H7 (cell line): Measurements from ENCODE around the gene CACHD1. TPM values are rescaled to one million over a fixed set of nuclear protein-coding genes. Genes with fewer than 3 reads are reported as not detected.

Experiments
- DNase-seq: peaks from one replicate; pipeline ENCODE4 v3.0.0; 2012
- H3K27me3 ChIP-seq: 2 replicates; pipeline ENCODE4 v1.6.0; 2011; ENCODE audit warnings: mild to moderate bottlenecking, low read length; ENCODE audit not compliant: control insufficient read depth, insufficient read depth
- H3K36me3 ChIP-seq: replicated peaks from 2 replicates; pipeline ENCODE4 v1.5.1; 2011; ENCODE audit warnings: low read length; ENCODE audit not compliant: control insufficient read depth, insufficient read depth
- H3K4me3 ChIP-seq: 2 replicates; pipeline ENCODE4 v1.5.1; 2011; ENCODE audit warnings: low read depth, mild to moderate bottlenecking, control low read depth, low read length, moderate library complexity; ENCODE audit not compliant: insufficient read depth
- total RNA-seq: library from RNA; depleted of rRNA; stranded (reverse); fragments of >200 nt; shearing (Covaris generic); gene quantifications from 2 replicates; pipeline ENCODE4 v1.2.3, GENCODE V29; 2014

The CACHD1 gene
- total RNA-seq, 1 experiment from 2014 or later = 53.5 TPM

GRCh38 chr1:64659478-64660138 lies 189.7 kb downstream of the CACHD1 start:
- peaks cover 12% of the 10 kb centered on the region for H3K36me3 ChIP-seq
- H3K4me3 ChIP-seq = no peak overlapping the region
- no peaks in the 10 kb centered on the region for H3K27me3 ChIP-seq
- DNase-seq = no peak

DNA sequence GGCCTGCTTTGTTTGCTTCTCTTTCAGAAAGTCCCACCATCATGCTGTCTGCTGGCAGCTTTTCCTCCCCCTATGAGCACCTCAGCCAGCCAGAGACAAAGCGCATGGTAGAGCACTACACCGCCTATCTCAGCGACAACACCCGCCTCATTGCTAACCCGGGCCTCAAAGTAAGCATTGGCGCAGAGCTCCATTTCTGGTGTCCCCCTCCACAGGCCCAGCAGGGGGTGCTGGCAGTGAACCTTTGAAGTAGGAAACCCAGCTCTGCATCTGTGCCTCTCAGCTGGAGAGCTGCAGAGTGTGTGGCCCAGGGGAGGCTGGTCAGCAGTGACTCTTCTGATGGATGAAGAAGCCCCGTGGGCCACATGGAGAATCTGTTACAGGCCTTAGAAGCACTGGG lies 193.7 kb downstream of the CACHD1 start:
- H3K4me3 ChIP-seq = no peak overlapping the region
- H3K27me3 ChIP-seq = no peaks in the 10 kb centered on the region
- DNase-seq = peak; percentile 20
- H3K36me3 ChIP-seq = peaks cover 12% of the 10 kb centered on the region

- DNase-seq = no peak
- no peaks in the 10 kb centered on the region for H3K27me3 ChIP-seq
- H3K4me3 ChIP-seq = no peak overlapping the region
- H3K36me3 ChIP-seq = peaks cover 12% of the 10 kb centered on the region
These were observed 194.4 kb downstream of the CACHD1 start for GRCh38 chr1:64664299-64664698.

GRCh38 chr1:64669098-64669675 lies 199.3 kb downstream of the CACHD1 start:
- H3K36me3 ChIP-seq = peaks cover 11% of the 10 kb centered on the region
- no peak for DNase-seq
- H3K27me3 ChIP-seq = no peaks in the 10 kb centered on the region
- H3K4me3 ChIP-seq = no peak overlapping the region

DNA sequence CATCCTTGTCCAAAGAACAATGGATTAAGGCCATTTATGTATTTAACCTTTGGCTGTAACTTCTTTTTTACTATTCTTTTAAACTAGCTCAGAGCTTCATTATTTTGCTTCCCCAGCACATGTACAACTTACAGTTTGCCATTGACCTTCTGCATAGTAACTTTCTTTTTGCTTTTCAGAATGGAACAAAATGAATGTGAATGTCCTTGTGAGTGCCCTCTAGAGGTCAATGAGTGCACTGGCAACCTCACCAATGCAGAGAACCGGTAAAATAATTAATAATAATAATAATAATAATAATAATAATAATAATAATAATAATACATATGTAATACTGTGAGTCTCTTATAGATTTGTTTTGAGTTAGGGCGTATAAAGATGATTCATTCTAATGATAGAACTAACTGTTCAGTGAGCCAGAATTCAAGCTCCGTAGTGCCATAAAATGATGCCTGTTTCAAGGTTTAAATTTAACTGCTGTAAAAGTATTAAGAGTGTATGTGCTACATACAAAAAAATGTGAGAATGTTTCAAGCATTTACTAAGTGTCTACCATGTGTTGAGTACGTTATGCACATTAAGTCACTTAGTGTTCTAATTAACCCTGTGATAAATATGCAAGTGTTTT lies 205.9 kb downstream of the CACHD1 start:
- no peak overlapping the region for H3K4me3 ChIP-seq
- peak; percentile 9 for DNase-seq
- H3K36me3 ChIP-seq = peaks cover 25% of the 10 kb centered on the region
- no peaks in the 10 kb centered on the region for H3K27me3 ChIP-seq

- peaks cover 26% of the 10 kb centered on the region for H3K36me3 ChIP-seq
- no peak for DNase-seq
- no peaks in the 10 kb centered on the region for H3K27me3 ChIP-seq
- no peak overlapping the region for H3K4me3 ChIP-seq
These were observed 206.5 kb downstream of the CACHD1 start for GRCh38 chr1:64676386-64676785.

- H3K27me3 ChIP-seq = no peaks in the 10 kb centered on the region
- DNase-seq = no peak
- H3K4me3 ChIP-seq = no peak overlapping the region
- peaks cover 33% of the 10 kb centered on the region for H3K36me3 ChIP-seq
These were observed 207.6 kb downstream of the CACHD1 start for GRCh38 chr1:64677532-64677931.

DNA sequence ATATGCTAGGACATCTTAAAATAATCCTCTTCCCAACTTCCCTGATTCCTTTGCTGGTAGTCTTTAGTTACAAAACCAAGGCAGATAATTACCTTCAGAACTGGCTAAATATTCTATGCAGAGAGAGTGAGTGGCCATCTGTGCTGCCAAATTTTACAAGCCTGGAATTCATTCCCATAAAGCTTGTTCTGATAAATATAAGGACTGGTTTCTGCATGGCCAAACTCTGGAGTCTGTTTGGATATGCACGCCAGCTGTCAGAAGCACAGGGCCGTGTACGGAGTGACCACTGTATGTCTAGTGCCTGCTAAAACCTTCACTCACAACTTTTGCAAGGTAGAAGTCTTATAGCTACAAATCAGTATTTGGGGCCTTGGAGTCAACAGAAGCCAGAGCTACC lies 208.4 kb downstream of the CACHD1 start:
- Histone ChIP-seq H3K36me3 (peaks cover 29% of the 10 kb centered on the region), H3K4me3 (no peak overlapping the region), H3K27me3 (no peaks in the 10 kb centered on the region)
- no peak for DNase-seq

DNA sequence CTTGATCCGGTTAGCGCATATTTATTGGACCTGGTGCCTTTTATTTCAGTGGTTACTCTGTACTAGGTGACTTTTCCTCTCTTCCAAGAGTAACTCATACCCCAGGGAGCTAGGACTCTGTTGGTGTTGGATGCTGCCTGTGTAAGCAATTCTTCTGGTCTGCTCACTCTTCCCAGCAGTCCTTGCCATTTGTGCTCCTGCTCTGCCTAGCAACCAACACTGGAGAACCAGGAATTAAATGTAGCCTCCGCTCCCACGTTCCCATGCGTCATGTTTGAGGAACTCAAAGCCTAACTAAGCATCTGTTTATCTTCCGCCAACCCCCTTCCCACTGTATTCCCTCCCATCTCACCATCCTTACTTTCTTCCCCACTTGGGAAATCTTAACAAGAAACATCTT lies 209.2 kb downstream of the CACHD1 start:
- DNase-seq = no peak
- Histone ChIP-seq H3K27me3 (no peaks in the 10 kb centered on the region), H3K36me3 (peaks cover 29% of the 10 kb centered on the region), H3K4me3 (no peak overlapping the region)

DNA sequence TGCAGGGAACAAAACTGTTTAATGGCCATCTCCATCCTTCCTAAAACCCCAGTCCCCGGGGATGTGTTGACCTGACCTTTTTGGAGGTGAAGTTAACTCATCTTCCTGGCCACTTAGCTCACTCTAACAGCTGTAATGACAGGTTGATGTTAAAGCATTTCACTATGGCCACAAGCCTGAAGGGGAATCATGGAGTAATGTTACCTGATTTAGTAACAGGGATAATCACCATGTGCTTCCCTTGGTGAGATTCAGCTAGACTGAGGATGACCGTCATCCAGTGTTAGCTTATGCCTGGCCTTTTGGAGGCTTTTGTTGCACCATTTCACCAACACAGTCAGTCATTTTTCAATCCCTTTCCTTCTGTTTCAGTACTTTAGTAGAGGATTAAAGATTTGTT lies 210.7 kb downstream of the CACHD1 start:
- H3K36me3 ChIP-seq = peaks cover 27% of the 10 kb centered on the region
- no peak overlapping the region for H3K4me3 ChIP-seq
- no peaks in the 10 kb centered on the region for H3K27me3 ChIP-seq
- DNase-seq = no peak

DNA sequence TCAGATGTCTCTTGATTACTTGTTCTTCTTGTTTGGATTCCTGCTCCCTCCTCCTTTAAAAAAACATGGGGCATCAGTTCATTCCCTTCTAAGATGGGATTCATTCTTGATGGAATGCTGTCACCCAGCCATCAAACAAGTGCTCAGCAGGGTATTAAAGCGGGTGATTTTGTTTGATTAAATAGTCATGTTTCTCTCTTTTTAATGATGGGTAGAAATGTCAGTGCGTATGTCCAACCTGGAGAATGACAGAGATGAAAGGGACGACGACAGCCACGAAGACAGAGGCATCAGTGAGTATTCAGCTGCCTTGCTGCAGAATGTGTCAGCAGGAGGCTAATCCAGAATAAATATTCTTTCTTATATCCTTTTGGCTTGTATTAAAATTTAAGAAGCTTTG lies 211.1 kb downstream of the CACHD1 start:
- no peak for DNase-seq
- H3K27me3 ChIP-seq = no peaks in the 10 kb centered on the region
- peaks cover 26% of the 10 kb centered on the region for H3K36me3 ChIP-seq

DNA sequence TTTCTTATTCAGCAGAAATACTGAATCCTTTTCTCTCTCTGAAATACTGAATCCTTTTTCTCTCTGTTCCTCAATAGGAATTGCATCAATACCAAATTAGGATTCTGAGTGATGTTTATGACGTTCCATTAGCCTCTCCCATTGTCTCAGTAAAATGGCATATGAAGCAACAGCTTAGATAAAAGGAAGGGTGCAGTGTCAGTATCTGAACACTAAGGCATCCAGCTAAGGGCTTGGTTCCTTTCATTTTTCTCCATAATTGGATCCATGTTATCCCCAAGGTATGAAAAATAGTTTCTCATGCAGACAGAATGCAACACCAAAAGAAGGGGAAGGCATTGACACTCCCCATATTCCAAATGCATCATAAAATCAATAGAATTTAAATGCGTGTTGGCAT lies 213.5 kb downstream of the CACHD1 start:
- H3K36me3 ChIP-seq = peaks cover 14% of the 10 kb centered on the region
- DNase-seq = no peak
- no peaks in the 10 kb centered on the region for H3K27me3 ChIP-seq
- H3K4me3 ChIP-seq = no peak overlapping the region

More for the DNA sequence above, 211.1 kb downstream of the CACHD1 start:
- H3K4me3 ChIP-seq = no peak overlapping the region

DNA sequence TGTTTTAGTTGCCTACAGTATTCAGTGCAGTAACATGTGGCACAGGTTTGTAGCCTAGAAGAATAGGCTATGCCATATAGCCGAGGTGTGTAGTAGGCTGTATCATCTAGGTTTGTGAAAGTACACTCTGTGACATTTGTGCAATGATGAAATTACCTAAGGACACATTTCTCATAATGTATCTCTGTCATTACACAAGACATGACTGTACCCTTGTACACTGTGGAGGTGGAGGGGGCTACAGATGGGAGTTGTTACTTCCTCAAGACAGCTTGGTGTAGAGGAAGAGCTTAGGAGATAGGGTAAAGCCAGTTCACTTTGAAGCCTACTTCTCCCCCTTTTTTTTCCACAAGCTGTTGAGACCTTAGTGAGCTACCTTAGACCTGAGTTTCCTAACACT lies 215.3 kb downstream of the CACHD1 start:
- H3K27me3 ChIP-seq = no peaks in the 10 kb centered on the region
- DNase-seq = no peak
- peaks cover 9% of the 10 kb centered on the region for H3K36me3 ChIP-seq
- H3K4me3 ChIP-seq = no peak overlapping the region

DNA sequence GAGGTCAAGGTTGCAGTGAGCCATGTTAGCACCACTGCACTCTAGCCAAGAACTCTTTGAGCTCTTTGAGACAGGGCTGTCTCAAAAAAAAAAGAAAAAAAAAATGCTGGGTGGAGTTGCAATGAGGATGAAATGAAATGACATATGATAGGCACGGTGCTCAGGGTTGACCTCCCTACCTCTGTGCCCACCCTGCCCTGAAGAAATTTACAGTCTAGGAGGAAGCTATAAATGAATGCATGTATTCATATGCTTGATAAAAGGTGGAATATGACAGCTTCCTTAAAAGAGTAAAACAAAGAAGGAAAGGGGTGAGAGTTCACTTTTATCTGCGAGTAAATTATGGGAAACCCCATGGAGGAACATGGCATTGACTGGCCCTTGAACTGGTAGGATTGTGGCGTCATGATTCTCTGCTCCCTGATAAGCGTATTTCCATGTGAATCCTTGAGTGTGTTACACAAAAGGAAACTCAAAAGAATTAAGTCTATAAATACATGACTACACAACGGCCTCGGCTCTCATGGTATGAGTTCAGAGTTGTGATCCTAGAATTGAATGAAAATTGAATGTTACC lies 215.9 kb downstream of the CACHD1 start:
- peaks cover 9% of the 10 kb centered on the region for H3K36me3 ChIP-seq
- DNase-seq = no peak

More for the DNA sequence above, 215.9 kb downstream of the CACHD1 start:
- no peak overlapping the region for H3K4me3 ChIP-seq
- H3K27me3 ChIP-seq = no peaks in the 10 kb centered on the region
